NCI-H2029 (cell line): ENCODE measurements around the gene SMARCD3.
A peak's percentile ranks its signal among the peaks of the same experiment; 100 is the strongest.

Experiments used
- DNase-seq: peaks from one replicate; lab custom pipeline; 2025; lab: John Stamatoyannopoulos, UW

The SMARCD3 gene

GRCh38 chr7:151248346-151249033, at the start of gene SMARCD3:
Gene SMARCD3 (minus strand): TSS chr7:151248694. CDS start chr7:151248562, 132 bp downstream.
- peak; percentile 23 for DNase-seq

DNA sequence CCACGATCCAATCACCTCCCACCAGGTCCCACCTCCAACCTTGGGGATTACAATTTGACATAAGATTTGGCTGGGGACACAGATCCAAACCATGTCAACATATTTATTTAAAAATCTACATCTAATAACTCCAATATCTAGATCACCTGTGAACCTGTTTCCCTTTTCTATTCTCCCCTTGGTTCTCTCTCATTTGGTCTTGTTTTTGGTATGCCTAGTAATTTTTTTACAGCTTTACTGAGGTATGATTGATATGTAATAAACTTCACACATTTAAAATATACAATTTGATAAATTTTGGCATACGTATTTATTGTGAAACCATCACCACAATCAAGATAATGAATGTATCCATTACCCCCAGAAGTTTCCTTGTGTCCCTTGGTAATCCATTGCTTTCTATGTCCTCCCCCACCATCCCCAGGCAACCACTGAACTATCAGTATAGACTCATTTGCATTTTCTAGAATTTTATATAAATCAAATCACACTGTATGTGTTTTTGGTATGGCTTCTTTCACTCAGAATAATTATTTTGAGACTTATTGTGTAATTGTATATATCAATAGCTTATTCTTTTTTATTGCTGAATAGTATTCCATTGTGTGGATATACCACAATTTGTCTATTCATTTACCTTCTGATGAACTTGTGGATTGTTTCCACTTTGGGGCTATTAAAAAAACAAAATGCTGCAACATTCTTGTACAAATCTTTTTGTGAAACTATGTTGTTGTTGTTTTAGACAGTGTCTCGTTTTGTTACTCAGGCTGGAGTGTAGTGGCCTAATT, 47.9 kb upstream of the SMARCD3 start:
- no peak for DNase-seq

DNA sequence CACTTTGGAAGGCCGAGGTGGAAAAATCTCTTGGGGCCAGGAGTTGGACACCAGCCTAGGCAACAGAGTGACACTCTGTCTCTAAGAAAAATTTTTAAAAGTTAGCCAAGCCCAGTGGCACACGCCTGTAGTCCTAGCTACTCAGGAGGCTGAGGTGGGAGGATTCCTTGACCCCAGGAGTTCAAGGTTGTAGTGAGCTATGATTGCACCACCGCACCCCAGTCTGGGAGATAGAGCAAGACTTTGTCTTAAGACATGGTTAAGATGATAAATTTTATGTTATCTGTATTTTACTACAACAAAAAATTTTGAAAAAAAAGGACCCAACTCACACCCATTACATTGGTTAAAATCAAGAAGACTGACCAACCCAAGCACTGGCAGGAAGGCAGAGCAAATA, 44.4 kb upstream of the SMARCD3 start:
- no peak for DNase-seq

- DNase-seq, result no peak
These were observed 42.7 kb upstream of the SMARCD3 start for GRCh38 chr7:151291206-151291605.

DNA sequence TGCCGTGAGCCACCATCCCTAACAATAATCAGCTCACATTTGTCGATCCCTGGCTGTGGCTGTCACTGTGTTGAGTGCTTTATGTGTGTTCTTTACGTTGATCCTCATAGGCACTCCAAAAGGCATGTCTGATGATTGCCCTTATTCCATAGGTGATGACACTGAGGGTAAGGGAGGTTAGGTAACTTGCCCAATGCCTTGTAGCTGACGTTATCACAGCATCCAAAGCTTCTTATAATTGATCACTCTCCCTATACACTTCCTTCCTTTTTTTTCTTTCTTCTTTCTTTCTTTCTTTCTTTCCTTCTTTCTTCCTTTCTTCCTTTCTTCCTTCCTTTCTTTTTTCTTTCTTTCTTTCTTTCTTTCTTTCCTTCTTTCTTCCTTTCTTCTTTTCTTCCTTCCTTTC, 41.9 kb upstream of the SMARCD3 start:
- DNase-seq, result no peak

GRCh38 chr7:151289891-151290290, 41.4 kb upstream of the SMARCD3 start:
- DNase-seq, result no peak

GRCh38 chr7:151286148-151286547, 37.7 kb upstream of the SMARCD3 start:
- no peak for DNase-seq

GRCh38 chr7:151283302-151283701, 34.8 kb upstream of the SMARCD3 start:
- DNase-seq, result no peak

DNA sequence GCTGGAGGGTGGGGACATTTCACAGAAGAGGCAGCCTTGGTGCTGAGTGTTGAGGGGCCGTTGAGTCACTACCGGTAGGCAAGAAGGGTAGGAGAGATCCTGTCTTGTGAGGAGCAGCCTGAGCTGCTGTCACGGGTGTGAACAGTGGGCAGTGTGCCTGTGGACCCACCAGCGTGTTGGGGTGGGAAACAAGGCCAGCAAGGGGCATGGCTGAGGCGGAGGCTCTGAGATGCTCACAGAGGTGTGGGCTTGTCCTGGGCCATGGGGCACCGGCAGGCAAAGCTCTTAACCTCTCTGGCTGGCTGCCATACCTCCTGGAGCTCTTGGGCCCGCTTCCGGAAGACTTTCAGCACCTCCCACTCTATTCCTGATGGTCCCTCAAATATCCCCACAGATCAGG, 33.6 kb upstream of the SMARCD3 start:
- no peak for DNase-seq

GRCh38 chr7:151281686-151282085, 33.2 kb upstream of the SMARCD3 start:
- DNase-seq, result no peak

- no peak for DNase-seq
These were observed 32.0 kb upstream of the SMARCD3 start for GRCh38 chr7:151280388-151281019.

DNA sequence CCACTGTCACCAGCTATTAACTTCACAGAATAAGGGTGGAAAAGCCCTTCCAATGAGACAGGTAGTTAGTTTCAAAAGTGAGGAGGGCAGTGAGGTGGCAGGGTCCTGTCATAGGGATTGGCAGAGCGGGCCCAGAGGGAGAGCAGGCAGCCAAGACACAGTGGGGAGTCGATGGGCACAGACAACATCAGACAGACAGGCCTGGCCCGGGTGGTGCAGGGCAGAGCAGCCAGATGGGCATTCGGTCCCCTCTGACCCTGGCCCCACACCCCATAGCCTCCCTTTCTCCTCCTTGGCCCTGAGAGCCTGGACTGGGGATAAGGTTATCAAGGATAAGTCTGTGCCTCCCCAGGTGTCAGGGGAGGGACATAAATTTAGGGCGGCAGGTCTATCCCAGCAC, 31.4 kb upstream of the SMARCD3 start:
- DNase-seq, result no peak

- no peak for DNase-seq
These were observed 30.5 kb upstream of the SMARCD3 start for GRCh38 chr7:151278949-151279348.

DNA sequence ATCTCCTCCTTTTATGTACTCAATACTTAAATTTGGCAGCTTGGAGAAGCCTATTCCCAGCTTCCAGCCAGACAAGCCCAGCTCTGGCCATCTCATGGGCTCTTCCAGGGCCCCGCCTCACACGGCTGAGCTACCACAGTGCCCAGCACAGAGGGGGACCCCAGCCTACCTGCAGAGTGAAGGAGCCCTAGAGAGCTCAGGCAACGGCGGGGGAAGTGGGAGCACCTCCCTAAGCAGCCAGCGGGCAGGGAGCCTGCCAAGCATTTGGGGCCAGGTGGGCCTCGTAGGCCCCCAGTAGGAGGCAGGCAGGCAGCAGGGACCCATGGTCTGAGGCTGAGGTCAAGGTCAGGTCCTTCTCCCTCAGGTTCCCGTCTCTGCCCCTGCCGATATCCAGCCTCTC, 29.1 kb upstream of the SMARCD3 start:
- no peak for DNase-seq

- DNase-seq, result peak; percentile 27
These were observed 28.4 kb upstream of the SMARCD3 start for GRCh38 chr7:151276666-151277590.

DNA sequence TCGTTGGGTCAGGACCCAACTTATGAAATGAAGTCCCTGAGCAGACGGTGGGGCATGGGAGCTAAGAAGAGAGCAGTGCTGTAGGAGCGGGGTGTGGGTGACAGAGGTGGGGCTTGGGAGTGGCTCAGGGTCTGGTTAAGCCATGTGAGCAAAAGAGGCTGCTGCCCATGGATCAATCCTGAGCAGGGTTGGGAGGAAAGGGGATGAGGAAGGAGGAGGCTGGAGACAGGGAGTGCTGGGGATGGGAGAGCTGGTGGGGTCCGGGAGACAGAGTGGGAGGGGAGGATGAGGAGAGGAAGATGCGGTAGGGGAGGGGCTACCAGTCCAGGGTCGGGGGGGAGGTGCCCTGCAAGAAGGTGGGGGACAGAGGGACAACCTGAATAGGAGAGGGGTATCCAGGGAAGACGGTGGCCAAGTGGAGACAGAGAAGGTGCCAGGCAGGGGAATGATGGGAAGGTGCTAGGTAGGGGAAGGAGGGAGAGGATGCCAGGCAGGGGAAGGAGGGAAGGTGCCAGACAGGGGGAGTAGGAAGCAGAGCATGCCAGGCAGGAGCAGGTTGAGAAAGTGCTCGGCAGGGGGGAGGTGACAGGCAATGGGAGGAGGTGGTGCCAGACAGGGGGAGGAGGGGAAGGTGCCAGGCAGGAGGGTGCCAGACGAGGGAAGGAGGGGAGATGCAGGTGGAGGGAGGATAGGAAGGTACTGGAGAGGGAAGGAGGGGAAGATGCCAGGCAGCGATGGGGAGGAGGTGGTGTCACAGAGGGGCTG, 27.5 kb upstream of the SMARCD3 start:
- DNase-seq, result no peak

- DNase-seq, result no peak
These were observed 26.7 kb upstream of the SMARCD3 start for GRCh38 chr7:151274936-151275812.

GRCh38 chr7:151274396-151274795, 25.9 kb upstream of the SMARCD3 start:
- DNase-seq, result no peak

GRCh38 chr7:151273651-151274390, 25.3 kb upstream of the SMARCD3 start:
- DNase-seq, result no peak
